Testis (tissue), 3 donors: ENCODE measurements around the gene DGCR8. TPM values are rescaled to one million over a fixed set of nuclear protein-coding genes. Genes with fewer than 3 reads are reported as not detected.
A peak's percentile ranks its signal among the peaks of the same experiment; 100 is the strongest.

ENCODE experiments used
- DNase-seq: peaks from one replicate; pipeline ENCODE4 v3.0.0-alpha.2; 2019
- H3K27ac ChIP-seq, 2 donors: fragments of 200-600 bp; sonication (generic); one replicate each; pipeline ENCODE4 v1.5.1; 2019
- H3K27me3 ChIP-seq: fragments of 200-600 bp; sonication (generic); one replicate; pipeline ENCODE4 v1.5.1; 2019
- H3K36me3 ChIP-seq: fragments of 200-600 bp; sonication (generic); one replicate; pipeline ENCODE4 v1.5.1; 2017; ENCODE audit warnings: low read depth; ENCODE audit errors: missing control alignments
- H3K4me1 ChIP-seq: fragments of 200-600 bp; sonication (generic); one replicate; pipeline ENCODE4 v1.5.1; 2019
- H3K4me3 ChIP-seq, 2 donors: fragments of 200-600 bp; sonication (generic); one replicate each; pipeline ENCODE4 v1.5.1; 2017 to 2019
- H3K9me3 ChIP-seq: fragments of 200-600 bp; sonication (generic); one replicate; pipeline ENCODE4 v1.5.1; 2017
- POLR2A ChIP-seq: fragments of 450-650 bp; IDR thresholded peaks from one replicate; pipeline ENCODE4 v1.6.1; 2017; ENCODE audit warnings: antibody characterized with exemption, mild to moderate bottlenecking, moderate library complexity
- WGBS, 2 donors: methylation state at CpG; one replicate each; pipeline ENCODE4 v1.1.5; 2018; 5-methylcytosine and 5-hydroxymethylcytosine counted together
- intact Hi-C: fragments of 100-400 bp; cut with DNase I; formaldehyde crosslinking; loops from one replicate; pipeline ENCODE4 v1.15.1; 2023; ENCODE audit warnings: low total_unique reads
- polyA plus RNA-seq: library from polyadenylated mRNA; stranded (reverse); fragments of 350-450 nt; fragmentation: Illumina TruSeq; extraction: RNeasy Lipid Tissue Mini Kit (QIAGEN cat#74804); gene quantifications from one replicate; pipeline ENCODE4 v1.2.3, GENCODE V29; 2014; ENCODE audit warnings: low read depth, low replicate concordance; ENCODE audit not compliant: insufficient read depth
- total RNA-seq, 2 donors: library from RNA; depleted of rRNA; stranded (reverse); fragments of >200 nt; gene quantifications; one replicate each; pipeline ENCODE4 v1.2.3, GENCODE V29; 2016
- TF ChIP-seq, protein P1 (sequence below), 3 experiments: fragments of 450-650 bp in 2 of 3; fragments of 200-600 bp in 1 of 3; sonication (generic) in 1 of 3; IDR thresholded peaks; one replicate each; pipeline ENCODE4 v1.5.1; 2016 to 2019; ENCODE audit warnings: antibody characterized with exemption in 3 of 3, mild to moderate bottlenecking in 2 of 3, moderate library complexity in 1 of 3

DGCR8 gene
- total and polyA plus RNA-seq, 3 donors from 2014 or later, result 44.4 to 83.7 (median 64.8) TPM

DNA sequence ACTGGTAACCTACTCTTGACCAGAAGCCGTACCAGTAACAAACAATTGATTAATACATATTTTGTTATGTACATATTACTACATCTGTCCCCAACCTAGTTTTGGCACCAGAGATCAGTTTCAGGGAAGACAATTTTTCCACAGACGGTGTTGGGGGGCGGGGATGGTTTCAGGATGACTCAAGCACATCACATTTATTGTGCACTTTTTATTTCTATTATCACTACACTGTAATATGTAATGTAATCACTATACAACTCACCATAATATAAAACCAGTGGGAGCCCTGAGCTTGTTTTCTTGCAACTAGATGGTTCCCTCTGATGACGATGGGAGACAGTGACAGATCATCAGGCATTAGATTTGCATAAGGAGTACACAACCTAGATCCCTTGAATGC, 15.5 kb downstream of the DGCR8 start:
- no peaks in the 10 kb centered on the region for H3K36me3 ChIP-seq

DNA sequence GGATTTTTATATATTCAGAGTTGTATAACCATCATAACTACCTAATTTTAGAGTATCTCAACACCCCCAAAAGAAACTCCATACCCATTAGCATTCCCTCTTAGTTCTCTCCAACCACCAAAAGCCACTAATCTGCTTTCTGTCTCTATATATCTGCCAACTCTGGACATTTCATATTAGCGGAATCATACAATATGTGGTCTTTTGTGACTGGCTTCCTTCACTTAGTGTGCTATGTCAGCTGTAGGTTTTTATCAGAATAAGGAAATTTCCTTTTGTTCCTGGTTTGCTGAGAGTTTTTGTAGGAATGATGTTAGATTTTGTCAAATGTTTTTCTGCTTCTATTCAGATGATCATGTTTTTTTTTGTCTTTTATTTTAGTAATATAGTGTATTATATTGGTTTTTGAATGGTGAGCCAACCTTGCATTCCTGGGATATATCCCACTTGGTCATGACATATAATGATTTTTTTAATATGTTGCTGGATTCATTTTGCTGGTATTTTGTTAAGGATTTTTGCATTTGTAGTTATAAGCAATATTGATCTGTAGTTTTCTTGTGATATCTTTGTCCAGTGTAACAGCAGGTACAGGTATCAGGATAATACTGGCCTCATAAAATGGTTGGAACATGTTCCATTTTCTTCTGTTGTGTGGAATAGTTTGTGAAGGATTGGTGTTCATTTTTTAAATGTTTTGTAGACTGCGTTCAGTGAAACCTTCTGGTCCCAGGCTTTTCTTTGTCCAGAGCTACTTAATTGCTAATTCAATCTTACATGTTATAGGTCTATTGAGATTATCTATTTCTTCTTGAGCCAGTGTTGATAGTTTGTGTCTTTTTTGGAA, 16.8 kb downstream of the DGCR8 start:
- H3K4me1 ChIP-seq, result no peaks in the 10 kb centered on the region
- H3K4me3 ChIP-seq, result no peak overlapping the region
- no peaks in the 10 kb centered on the region for H3K36me3 ChIP-seq
- WGBS, 2 donors, result 81 to 85% methylated on average over 2 of the region's 2 CpGs
- DNase-seq, result no peak
- H3K27ac ChIP-seq, result peak overlapping the region in 1 of 2 donors; percentile 36
- H3K27me3 ChIP-seq, result no peaks in the 10 kb centered on the region
- intact Hi-C loops, result no loop called here
- TF ChIP-seq, protein P1, sequence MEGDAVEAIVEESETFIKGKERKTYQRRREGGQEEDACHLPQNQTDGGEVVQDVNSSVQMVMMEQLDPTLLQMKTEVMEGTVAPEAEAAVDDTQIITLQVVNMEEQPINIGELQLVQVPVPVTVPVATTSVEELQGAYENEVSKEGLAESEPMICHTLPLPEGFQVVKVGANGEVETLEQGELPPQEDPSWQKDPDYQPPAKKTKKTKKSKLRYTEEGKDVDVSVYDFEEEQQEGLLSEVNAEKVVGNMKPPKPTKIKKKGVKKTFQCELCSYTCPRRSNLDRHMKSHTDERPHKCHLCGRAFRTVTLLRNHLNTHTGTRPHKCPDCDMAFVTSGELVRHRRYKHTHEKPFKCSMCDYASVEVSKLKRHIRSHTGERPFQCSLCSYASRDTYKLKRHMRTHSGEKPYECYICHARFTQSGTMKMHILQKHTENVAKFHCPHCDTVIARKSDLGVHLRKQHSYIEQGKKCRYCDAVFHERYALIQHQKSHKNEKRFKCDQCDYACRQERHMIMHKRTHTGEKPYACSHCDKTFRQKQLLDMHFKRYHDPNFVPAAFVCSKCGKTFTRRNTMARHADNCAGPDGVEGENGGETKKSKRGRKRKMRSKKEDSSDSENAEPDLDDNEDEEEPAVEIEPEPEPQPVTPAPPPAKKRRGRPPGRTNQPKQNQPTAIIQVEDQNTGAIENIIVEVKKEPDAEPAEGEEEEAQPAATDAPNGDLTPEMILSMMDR (IDR thresholded peaks at IDR 0.05), result no peak
- TF ChIP-seq POLR2A, result no peak
- H3K9me3 ChIP-seq, result no peaks in the 10 kb centered on the region

More for the DNA sequence above, 15.5 kb downstream of the DGCR8 start:
- Histone ChIP-seq H3K4me3 (no peak overlapping the region), H3K9me3 (no peaks in the 10 kb centered on the region), H3K4me1 (no peaks in the 10 kb centered on the region), H3K27ac (no peak overlapping the region), H3K27me3 (no peaks in the 10 kb centered on the region)
- WGBS, 2 donors, result 95 to 96% methylated on average over 4 of the region's 4 CpGs
- no peak for DNase-seq
- TF ChIP-seq, protein P1 (IDR thresholded peaks at IDR 0.05), result no peak
- no peak for TF ChIP-seq POLR2A
- intact Hi-C loops, result no loop called here

DNA sequence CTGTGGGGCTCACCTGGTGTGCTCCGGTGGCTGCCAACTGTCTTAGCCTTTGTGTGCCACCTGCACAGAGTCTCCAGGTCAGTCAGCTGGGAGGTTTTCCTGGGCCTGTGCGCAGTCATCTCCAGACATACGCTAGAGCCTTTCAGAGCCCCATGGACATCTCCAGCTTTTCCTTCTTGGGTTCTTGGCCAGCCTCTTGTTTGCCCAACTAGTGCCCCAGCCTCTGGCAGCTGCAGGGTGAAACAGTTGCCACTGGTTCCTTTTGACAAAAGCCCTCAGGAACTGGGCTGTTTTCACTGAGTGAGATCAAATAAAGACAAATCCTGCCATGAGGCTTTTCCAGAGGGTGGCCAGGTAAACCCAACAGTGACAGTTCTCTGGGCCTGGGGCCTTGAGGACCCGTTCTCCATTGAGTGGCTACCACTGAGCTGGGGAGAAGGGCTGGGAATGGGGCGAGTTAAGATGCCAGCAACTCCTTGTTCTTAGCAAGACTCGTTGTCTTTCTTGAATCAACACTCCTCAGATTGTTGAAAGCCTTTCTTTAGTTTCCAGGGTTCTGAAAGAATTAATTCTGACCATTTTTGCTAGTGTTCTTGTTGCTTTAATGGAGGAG, 19.2 kb downstream of the DGCR8 start:
- H3K4me3 ChIP-seq, result no peak overlapping the region
- no peaks in the 10 kb centered on the region for H3K36me3 ChIP-seq
- TF ChIP-seq POLR2A, result no peak
- TF ChIP-seq, protein P1 (IDR thresholded peaks at IDR 0.05), result no peak
- no peak for DNase-seq
- no peaks in the 10 kb centered on the region for H3K27me3 ChIP-seq
- 91 to 95% methylated on average over 4 to 6 of the region's 6 CpGs for WGBS, 2 donors
- H3K9me3 ChIP-seq, result no peaks in the 10 kb centered on the region
- no peaks in the 10 kb centered on the region for H3K4me1 ChIP-seq
- H3K27ac ChIP-seq, result no peak overlapping the region
- intact Hi-C loops, result no loop called here

DNA sequence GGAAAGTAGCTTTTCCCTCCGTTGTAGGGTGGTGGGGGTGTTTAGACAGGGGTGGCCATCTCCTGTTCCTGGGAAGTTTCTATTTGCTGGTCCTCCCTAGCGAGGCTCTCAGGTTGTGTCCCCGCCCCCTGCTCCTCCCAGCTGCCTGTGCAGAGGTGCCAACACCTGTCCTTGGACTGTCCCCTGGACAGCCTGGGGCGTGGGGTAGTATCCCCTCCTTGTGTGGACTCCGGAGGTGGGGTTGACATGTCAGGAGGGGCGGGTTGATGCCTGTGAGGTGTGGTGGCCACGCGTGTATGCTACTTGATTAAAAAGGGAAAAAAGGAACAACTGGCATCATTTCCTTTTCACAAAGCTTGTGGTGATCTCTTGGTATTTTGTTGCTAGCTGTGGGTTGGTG, 21.6 kb downstream of the DGCR8 start:
- DNase-seq, result no peak

More for the DNA sequence above, 21.6 kb downstream of the DGCR8 start:
- TF ChIP-seq, protein P1 (IDR thresholded peaks at IDR 0.05), result no peak
- no peak for TF ChIP-seq POLR2A
- intact Hi-C loops, result no loop called here
- no peaks in the 10 kb centered on the region for H3K36me3 ChIP-seq
- H3K27ac ChIP-seq, result no peak overlapping the region
- no peak overlapping the region for H3K4me3 ChIP-seq
- WGBS, 2 donors, result 84 to 90% methylated on average over 8 of the region's 8 CpGs
- no peaks in the 10 kb centered on the region for H3K27me3 ChIP-seq
- H3K4me1 ChIP-seq, result no peaks in the 10 kb centered on the region
- no peaks in the 10 kb centered on the region for H3K9me3 ChIP-seq
